HG02973 (cell line): ENCODE data around the gene DNM3.
"Not testable (repeated sequence)": the region's sequence is repeated elsewhere in the genome, so short reads cannot be mapped to it uniquely, and the experiment has no call there.

Experiments used
- ATAC-seq: cut with Tn5 transposase; IDR thresholded peaks from one replicate; pipeline ENCODE4 v1.9.1; 2021; ENCODE audit warnings: moderate library complexity; ENCODE audit not compliant: unreplicated experiment

Gene DNM3

GRCh38 chr1:172402878-172403569 is 561.7 kb downstream of the DNM3 start:
- ATAC-seq = no peak

DNA sequence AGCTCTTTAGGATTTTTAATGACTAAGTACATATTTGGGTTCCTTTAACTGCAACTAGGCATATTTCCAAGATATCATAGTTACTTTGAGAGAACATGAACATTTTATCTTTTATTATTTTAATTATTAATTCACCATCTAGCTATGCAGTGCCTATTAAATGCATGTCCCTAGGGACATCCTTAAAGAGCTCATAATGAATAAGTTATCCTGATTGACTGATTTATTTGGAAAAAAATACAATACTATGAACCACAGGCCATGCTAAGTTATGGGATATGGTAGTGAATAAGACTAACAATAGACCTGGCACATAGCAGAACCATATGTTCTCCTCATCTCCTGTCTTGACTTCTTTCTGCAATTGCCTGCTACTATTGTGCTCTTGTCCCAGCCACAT is 562.8 kb downstream of the DNM3 start:
- no peak for ATAC-seq

- no peak for ATAC-seq
These were observed 564.6 kb downstream of the DNM3 start for GRCh38 chr1:172405912-172406311.

DNA sequence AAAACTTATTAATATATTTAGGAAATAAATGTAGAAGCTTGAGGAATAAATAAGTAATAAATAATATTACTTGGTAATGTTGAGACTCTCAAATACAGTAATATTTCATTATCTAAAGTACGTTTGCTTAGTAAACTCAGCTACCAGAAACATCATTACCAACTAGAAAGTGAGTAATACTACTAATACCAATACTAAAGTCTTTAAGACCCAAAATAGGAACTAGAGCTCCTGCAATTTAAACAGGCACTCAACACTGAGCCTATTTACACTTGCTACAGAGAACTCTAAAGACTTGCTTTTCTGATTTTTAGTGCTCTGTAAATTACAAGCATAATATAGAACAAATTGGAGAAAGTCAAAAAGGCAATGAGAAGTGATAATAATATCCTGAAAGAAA is 565.7 kb downstream of the DNM3 start:
- no peak for ATAC-seq

GRCh38 chr1:172408958-172409357 is 567.7 kb downstream of the DNM3 start:
- ATAC-seq = no peak

DNA sequence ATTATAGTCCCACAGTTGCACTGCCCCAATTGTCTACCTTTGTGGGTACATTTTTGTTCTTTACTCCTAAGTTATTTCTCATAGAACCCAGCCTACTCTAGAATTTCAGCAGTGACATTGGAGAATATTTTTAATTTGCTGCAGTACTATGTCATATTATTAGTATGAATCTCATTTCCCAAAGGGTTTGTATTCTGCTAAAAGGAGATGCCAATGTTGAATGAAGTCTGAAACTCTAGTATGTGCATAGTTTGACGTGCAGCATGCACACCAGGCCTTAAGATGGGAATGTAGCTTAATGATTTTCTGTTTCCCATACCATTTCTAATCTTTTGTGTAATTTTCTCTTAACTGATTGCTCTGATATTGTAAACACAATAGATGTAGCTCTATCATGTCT is 568.7 kb downstream of the DNM3 start:
- ATAC-seq = no peak

DNA sequence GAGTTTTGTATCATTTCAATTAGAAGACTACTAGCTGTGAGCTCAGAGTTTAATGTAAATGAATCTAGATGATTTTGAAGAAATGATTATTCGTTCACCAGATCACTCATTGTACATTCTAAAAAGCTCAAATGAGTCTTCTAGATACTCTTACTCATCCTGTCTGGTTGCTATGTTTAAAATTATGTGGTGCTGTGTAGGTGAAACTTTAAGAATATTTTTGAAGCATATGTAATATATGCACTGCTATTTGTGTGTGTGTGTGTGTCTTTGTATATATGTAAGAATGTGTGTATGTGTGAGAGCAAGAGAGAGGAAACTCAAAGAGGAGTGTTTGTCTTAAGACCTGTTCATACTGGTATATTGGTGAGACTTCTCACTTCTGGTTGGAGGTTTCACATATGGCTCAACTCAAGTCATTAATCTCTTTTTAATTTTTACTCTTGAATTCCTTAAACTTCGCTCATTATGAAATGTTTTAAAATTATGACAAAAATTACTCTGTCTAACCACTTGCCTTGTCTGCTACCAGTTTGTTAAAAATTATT is 570.6 kb downstream of the DNM3 start:
- ATAC-seq = no peak

DNA sequence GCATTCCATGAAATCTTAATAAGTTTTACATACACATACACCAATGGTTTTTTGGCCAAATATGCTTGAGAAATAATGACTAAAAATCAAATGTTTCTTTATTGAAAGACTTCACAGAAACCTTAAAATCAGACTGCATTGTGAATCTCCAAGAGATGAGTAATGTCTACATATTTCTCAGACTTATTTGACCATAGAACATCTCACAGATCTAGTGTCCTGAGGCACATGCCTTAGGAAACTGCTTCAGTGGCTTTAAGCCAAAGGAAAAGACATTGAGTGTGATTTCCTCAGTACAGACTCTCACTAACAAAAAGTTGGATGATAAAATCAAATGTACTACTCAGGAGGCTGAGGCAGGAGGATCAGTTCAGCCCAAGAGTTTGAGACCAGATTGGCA is 573.0 kb downstream of the DNM3 start:
- no peak for ATAC-seq

DNA sequence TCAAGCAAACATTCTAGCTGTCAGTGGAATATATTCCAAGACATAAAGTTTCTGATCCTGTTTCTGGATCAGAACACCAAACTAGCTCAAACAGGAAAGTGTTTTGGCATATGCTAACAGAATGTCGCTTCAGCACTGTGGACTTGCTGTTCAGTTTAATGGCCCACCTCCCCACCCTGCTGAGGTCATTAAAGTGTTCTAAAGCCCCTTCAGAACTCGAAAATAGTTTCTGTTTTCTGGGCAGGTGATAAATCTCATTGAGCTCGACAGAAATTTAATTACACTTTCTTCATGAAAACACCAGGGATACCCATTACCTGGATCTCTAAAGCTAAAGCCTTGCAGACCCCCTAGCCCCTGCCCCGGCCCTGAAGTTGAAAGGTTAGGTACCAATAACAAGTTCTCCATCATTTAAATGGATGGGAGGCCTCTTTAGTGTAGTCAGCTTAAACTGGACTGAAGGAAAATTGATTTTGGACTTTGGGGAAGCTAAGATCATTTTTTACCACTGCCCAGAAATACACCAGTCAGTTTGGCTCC is 575.3 kb downstream of the DNM3 start:
- no peak for ATAC-seq

DNA sequence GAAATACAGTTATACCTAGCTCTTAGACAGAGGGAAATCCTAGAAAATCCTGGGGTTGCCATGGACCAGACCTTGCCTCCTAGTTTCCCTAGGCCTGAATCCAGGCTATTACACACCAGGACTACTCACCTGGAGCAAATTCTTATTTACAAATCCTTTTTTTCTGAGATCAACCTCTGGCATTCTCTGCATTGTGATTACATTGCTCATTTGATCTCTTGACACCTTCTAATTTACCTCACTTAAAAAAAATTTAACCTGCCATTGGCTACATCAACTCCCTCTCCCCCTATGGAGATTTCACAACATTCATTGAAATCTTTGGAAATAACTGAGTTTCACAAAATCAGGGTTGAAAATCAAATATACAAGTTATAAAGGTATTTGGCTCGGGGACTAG is 576.3 kb downstream of the DNM3 start:
- ATAC-seq = no peak

- ATAC-seq = no peak
These were observed 579.1 kb downstream of the DNM3 start, which contains the start of gene C1orf105 for GRCh38 chr1:172420385-172420784. Gene C1orf105, plus strand, starts transcription at chr1:172420685. Its CDS starts 201 bp downstream, at chr1:172420886.

- no peak for ATAC-seq
These were observed 580.8 kb downstream of the DNM3 start for GRCh38 chr1:172421974-172422604.

- ATAC-seq = no peak
These were observed 582.0 kb downstream of the DNM3 start for GRCh38 chr1:172423336-172423735.

- no peak for ATAC-seq
These were observed 584.0 kb downstream of the DNM3 start for GRCh38 chr1:172425339-172425738.

GRCh38 chr1:172427191-172427590 is 585.9 kb downstream of the DNM3 start:
- no peak for ATAC-seq

DNA sequence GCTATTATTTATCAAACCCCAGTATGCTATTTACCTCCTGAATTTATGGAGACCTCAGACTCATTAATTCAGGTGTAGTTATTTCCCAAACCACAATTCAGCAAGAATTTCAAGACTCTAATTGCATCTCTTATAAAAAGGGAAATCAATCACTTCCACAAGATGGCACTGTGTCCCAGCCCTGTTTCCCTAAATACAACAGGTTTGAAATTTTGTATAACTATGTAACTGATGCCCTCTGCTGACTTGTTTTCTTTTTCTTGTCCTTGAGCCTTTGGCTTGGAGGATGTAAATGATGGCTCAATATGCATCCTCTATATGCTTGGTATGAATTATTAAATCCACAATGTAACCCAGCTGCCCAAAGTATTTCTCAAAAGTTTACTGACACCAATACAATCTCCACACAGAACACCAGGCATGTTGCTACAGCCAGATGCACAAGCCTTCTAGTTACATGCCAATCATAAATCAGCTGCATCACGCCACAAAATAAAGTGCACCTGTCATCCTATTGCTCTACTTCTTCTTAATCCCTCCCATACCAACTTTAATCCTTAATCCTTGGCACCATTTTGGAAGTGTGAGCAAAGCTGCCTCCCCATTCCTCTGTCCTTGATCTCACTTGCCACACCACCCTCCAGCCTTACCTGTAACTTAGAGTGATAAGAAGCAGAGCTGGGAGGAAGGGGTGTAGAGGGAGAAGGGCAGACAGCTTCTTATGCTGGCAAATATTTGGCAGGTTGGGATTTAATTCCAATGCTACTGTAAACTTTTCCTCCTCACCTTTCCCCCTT is 588.2 kb downstream of the DNM3 start:
- ATAC-seq = no peak

GRCh38 chr1:172430128-172430454 is 588.8 kb downstream of the DNM3 start:
- no peak for ATAC-seq

DNA sequence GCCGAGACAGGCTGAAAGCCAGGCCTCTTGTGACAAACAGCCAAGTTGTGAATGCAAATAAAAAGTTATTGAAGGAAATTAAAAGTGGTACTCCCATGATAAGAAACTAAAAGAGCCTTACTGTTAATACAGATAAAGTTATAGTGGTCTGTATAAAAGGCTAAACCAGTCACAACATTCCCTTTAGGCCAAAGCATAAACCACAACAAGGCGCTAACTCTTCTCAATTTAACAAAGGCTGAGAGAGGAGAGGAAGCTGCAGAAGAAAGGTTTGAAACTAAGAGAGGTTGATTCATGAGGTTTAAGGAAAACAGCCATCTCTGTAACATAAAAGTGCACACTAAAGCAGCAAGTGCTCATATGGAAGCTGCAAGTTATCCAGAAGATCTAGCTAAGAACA is 589.9 kb downstream of the DNM3 start:
- no peak for ATAC-seq

DNA sequence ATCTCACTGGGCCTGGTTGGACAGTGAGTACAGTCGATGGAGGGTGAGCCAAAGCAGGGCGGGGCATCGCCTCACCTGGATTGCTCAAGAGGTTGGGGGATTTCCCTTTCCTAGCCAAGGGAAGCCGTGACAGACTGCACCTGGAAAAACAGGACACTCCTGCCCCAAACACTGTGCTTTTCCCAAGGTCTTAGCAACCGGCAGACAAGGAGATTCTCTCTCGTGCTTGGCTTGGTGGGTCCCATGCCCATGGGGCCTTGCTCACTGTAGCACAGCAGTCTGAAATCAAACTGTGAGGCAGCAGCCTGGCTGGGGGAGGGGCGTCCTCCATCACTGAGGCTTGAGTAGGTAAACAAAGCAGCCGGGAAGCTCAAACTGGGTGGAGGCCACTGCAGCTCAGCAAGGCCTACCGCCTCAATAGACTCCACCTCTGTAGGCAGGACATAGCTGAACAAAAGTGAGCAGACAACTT is 590.5 kb downstream of the DNM3 start:
- ATAC-seq = no peak

GRCh38 chr1:172437183-172437582 is 595.9 kb downstream of the DNM3 start:
- not testable (repeated sequence) for ATAC-seq

DNA sequence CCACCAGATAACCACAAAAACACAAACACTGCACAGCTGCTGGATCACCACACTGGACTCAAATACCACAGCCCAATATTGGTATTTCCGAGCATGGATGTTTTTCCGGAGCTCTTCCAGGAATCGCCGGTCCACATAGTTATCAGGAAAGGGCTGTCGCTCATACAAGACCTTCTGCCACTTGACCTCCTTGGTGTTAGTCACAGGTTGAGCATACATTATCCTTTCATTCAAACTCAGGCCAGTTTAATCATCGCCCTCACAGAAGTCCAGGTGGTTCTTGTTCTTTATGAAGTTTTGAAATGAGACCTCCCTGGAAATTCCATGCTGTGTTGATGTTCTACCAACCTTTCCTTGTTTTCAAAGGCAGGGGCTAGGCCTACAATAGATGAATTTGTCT is 601.1 kb downstream of the DNM3 start:
- ATAC-seq = no peak
